T-helper 2 cell (primary cell): ENCODE results near the gene ARMC2.
"Not testable (repeated sequence)": the region's sequence is repeated elsewhere in the genome, so short reads cannot be mapped to it uniquely, and the experiment has no call there.

Source experiments
- DNase-seq, 5 experiments: peaks; one replicate each; pipeline versions ENCODE4 v3.0.0 to v3.0.0-alpha.2; 2012 to 2022

Gene ARMC2

GRCh38 chr6:108873251-108873650 is 25.0 kb downstream of the ARMC2 start:
- no peak for DNase-seq

DNA sequence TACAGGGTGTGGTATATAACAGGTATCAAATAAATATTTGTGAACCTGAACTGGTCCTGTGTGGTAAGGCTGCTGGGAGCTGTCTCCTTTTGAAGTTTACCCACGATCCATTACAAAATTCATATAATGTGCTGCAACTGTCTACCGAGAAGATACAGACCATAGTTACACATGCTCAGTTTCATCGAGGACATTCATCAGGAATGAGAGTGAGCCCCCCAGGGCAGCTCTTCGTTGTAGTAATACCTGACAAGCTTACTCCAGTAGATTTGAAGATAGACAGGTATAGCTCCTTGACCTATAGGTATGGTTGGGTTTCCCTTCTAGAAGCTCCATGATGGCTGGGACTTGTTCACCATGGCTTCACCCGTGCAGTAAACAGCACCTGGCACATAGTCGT is 25.7 kb downstream of the ARMC2 start:
- no peak for DNase-seq

DNA sequence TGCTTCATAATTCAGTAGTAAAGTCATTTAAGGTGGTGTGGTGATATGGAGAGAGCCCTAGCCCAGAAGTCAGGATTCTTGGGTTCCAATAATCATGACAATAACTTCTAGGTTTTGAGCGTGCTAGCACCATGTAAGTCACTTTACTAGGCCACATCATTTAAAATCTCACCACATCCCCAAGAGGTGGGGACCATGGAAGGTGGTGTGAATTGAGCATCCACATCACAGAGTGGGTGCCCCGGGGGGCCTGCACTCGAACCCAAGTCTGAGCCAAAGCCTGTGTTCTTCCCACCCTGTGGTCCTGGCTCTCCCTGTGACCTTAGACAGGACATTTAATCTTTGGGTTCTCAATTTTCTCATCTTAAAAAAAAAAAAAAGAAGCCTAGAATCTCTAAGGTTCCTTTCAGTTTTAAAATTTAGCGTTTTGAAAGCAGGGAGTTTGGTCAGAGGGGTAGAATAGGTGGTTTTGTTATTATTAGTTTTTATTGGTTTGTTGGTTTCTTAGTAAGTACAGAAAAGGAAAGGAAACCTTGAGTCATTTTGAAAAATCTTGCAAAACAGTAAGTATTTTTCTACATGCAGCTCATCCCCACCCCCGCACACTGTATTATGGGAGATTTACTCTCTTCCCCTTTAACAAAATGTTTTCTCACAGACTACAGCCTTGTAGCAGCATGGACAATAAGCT is 26.4 kb downstream of the ARMC2 start:
- DNase-seq = peak in 2 of 5 experiments; percentile 24 to 95

- no peak for DNase-seq
Observed at GRCh38 chr6:108875161-108875555, 26.9 kb downstream of the ARMC2 start.

DNA sequence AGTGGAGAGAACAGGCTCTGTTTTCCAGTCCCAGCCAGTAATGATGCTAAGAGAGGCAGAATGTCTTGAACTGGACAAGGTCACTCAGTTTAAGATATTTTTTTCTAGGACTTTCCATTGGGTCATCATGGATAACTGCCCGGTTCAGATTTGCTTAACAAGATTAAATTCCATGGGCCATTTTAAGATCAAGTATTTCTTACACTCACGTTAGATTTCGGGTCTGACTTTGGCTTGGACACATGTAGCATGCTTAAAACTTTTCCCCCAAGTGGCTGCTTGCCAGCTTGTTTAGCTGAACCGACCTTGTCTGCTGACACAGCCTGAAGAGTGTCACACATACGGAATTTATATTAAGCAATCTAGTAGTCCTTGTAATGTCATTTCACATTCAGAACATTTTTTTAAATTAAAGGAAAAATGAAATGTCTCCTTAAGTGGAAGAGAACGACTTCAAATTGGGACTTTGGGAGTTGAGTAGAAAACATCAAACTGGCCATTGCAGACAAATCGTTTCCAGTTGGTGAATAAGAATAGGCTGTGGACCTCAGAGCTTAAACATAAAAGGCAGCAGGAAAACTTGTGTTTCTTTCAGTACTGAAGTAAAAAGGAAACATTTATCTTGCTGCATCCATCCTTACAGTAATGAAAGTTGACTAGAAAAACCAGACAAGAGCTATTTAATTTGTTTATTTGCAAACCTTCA is 29.0 kb downstream of the ARMC2 start:
- DNase-seq = no peak

DNA sequence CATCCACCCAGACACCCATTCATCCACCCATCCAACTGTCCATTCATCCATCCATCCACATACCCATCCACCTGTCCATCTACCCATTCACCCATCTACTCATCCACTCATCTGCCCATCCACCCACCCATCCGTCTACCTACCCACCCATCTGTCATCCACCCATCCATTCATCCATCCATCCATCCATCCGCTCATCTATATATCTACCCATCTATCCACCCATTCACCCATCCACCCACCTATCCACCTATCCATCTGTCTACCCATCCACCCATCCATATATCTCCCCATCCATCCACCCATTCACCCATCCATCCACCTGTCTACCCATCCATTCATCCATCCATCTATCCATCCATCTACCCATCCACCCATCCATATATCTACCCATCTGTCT is 30.7 kb downstream of the ARMC2 start:
- no peak for DNase-seq

DNA sequence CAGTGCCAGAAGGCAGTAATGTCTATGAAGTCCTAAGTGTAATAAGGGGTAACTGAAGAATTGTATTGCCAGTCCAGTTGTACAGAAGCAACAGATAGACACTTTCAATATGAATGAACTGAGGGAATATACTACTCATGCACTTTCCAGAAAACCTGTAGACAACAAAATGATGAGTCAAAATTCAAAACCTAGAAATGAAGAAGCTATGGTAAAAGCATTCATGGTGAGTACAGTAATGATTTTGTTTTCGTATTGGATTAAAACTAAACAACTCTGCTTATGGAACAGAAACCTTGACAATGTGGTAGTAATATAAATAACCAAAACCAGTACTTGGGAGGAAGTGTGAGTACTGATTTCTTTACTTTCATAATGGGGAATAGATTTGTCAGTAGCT is 35.0 kb downstream of the ARMC2 start:
- peak in 1 of 5 experiments; percentile 88 for DNase-seq

DNA sequence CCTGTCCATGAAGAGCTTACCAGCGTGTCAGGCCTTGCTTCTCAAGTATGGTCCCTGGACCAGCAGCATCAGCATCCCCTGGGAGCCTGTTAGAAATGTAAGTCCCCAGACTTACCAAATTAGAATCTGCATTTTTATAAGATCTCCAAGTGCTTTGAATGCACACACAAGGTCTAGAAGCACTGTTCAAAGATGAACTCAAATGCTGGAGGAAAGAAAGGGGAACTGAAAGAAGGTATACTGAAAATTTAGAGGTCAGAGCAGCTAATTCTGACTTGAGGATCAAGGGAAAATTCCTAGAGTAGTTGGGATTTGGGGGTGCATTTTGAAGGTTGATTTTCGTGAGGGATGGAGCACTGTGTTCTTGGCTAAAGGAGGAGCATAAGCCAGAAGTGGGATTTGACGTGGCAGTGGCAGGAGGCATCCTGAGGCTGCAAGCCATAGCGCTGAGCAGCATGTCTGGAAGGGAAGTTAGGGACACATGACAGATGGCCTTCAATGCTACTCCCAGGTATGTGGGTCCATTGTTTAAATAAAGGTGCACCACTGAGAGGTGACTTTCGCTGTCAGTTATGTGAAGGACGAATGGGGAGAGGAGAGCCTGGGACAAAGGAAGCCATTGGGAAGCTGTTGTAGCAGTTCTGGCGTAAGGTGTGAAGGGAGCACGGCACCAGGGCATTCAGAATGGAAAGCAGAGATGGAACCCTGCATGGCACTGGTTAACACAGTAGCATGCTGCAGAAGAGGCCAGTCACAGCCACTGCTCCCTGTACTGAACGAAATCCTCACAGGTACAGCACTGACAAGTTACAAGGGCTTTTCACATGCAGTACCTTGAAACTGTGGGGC is 36.2 kb downstream of the ARMC2 start:
- DNase-seq = no peak

GRCh38 chr6:108888052-108888451 is 39.8 kb downstream of the ARMC2 start:
- DNase-seq = no peak

DNA sequence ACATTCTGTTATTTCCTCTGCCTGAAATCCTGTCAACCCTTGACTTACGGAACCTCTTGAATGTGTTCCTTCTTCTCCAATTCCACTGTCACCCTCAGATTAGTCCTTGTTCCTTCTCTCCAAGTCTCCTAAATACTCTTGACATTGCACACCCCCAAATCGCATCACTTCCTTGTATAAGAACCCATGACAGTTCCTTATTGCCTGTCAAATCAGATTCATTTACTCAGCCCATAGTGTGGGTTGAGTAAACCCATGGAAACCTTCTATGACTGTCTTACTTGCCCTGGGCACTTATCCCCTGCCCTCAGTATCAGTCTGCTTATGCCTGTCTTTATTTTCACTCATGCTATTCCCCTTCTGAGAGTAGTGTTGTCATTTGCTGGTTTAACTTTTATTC is 40.5 kb downstream of the ARMC2 start:
- DNase-seq = no peak

- DNase-seq = not testable (repeated sequence)
Observed at GRCh38 chr6:108890898-108891297, 42.7 kb downstream of the ARMC2 start.

DNA sequence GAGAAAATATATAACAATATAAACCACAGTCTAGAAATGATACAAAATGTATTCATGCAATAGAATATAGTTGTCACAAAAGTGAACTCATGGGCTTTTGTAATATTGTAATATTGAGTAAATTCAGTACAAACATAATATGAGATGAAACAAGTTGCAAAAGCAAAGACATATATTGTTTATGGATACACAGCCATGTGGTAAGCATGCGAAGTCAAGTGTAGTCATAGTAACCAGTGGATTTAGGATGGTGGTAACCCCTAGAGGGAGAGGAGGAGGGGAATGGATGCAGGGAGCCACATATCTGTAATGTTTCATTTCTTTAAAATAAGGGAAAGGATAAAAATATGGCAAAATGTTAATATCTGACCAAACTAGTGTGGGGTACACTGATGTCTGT is 47.3 kb downstream of the ARMC2 start:
- peak in 1 of 5 experiments; percentile 61 for DNase-seq

DNA sequence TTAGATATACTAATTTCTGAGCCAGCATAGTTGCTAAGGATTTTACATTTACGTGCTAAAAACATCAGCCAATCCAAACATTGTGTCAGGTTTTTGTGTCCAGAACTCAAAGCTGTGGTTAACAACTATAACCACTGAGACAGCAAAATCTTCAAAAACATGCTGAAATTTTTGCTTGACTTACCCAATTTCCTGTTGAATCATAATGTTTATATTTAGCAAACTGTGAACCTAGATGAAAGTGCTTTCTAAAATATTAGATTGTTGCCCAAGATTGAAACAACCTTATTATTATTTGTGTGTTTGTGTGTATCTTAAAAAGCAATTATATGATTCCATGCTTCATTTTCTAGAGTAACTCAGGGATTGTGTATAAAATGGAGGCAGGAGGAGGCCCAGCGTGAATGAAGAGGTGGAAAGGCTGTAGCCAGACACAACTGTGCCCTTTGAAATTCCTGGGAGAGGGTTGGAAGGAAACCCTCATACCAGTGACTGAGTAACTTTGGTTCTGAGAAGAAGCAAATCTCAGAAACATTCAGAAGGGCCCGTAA is 48.0 kb downstream of the ARMC2 start:
- peak in 2 of 5 experiments; percentile 72 to 90 for DNase-seq

DNA sequence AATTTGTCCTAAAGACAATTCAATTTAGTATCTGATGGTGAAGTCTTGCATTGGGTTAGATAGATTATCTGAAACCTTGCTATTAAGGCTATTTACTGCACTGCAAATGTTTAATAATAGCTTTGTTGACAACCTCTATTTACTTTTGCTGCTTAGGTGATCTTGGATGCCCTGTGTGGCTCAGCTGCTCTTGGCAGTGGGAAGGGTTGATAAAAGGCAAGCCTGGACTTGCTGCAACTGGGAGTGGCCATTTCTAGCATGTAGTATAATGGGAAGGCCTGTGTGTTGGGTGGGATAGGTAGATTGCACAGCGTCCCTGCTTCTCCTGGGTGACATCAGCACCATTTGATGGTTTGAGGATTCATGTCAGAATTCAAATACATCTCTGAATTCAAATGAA is 49.1 kb downstream of the ARMC2 start:
- DNase-seq = no peak

- peak in 1 of 5 experiments; percentile 53 for DNase-seq
Observed at GRCh38 chr6:108902382-108902792, 54.2 kb downstream of the ARMC2 start.

DNA sequence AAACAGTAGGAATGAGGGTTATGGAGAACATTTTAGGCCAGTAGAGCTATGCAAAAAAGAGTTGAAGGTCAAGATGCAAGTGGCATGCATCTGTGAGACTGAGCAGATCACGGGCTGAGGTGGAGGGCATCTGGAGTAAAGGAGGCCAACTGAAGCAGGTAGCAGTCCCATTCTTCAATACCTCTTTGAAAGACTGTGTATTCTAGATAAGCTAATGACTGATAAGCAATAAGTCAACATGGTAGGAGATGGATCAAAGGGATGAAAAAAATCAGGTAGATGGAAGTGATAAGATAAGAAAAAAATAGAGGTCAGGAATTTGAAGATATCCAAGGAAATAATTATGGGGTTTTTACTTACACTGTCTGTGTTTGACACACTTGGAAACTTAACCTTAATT is 55.6 kb downstream of the ARMC2 start:
- DNase-seq = no peak

- DNase-seq = no peak
Observed at GRCh38 chr6:108904741-108905140, 56.5 kb downstream of the ARMC2 start.

DNA sequence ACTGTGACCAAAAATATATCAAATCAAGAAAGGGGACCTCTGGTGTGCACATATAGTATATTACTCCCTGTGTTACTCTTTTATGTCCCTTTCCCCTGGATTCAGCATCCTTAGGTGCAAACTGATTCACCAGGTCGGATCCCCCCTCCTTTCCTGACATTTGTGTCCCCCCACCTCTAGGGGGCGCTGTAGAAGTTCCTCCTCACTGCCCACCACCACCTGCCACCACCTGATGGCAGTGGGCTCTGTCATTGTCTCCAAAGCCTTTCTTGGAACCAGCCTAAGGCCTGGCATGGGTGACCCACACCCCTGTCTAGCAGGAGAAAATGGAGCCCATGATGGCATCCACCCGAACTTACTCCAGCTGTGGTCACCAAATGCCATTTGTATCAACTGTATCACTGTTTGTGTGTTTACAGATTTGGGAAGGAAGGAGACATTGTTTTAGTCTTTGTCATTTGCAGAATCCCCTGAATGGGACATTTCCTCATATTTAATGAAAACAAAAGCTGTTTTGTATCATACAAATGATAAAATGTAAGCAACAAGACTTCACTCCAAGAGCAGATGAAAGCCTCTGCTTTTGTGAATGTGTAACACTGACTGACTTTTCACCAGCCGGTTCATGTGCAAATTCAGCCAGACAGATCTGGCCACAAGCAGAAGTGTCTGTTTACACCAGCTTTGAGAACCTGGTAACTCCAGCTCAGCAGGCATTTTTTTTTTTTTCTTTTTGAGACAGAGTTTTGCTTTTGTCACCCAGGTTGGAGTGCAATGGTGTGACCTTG is 66.2 kb downstream of the ARMC2 start:
- DNase-seq = peak in 3 of 5 experiments; percentile 15 to 54 (median 16)

GRCh38 chr6:108915258-108915657 is 67.0 kb downstream of the ARMC2 start:
- no peak for DNase-seq

DNA sequence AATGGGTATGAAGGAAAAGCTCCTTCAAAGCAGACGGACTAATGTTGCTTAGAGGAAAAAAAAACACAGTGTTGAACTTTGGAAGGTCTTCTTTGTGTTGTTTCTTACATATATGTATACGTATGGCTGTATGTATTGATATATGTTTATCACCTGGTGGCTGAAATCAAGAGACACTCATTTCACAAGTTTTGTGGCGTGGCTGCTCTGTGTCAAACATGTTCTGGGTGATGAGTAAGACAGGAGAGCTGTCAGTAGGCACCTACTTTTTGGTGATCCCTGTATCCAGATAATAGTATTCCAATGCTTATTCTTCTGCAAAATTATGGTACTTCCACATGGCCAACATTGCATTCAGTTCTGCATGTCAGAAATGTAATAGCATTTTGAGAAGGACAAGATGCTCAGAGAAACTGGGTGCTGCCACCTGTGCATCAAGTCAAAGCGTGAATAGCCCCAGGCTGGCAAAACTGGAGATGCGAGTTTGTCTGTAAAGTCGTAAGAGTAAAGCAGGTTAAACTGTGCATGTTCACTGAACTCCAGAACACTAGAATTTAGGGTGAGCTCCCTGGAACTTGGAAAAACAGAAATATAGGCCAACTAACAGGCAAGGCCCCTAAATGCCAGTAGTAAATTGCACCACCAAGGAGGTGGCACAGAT is 67.9 kb downstream of the ARMC2 start:
- peak in 1 of 5 experiments; percentile 55 for DNase-seq

DNA sequence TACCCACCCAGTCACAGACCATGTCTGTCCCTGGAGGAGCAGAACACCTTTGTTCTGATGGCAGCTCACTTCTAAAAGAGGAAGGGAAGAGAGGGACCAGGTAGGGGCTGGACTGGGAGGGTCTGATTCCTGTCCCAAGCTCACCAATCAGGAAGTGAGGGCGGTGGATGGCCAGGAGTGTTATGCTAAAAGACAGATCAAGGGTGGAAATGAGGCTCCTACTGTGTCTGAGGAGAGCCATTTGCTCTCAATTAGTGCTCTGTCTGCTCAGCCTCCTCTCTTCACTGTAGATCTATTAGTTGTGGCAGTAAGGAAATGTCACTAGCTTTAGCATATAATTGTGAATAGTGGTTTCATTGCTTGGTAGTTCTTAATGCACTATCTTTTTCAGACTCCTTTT is 72.5 kb downstream of the ARMC2 start:
- DNase-seq = no peak
